ENCODE results near the gene ATP8B4. TPM values are rescaled to one million over a fixed set of nuclear protein-coding genes. Genes with fewer than 3 reads are reported as not detected.

The ATP8B4 gene
- total RNA-seq, 1 donor from 2014 or later = 31.5 TPM

DNA sequence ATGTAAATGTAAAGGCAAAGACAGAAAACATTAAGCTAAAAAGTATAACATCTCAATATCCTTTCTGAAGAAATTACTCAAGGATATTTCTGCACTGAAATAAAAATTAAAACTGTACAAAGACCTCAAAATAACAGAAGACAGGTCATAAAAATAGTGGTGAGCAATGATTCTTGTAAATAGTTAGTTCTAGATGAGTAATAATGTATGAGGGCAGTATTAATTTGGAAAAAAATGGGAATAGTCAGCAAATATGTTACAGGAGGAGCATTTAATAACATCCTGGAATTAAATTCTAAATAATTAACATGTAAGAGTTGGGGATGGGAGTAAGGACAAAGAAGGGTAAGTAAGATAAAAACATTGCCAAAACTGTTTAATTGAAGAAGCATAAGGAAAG, 250.7 kb downstream of the ATP8B4 start:
- DNase-seq (ENCODE audit: low spot score) = no peak

DNA sequence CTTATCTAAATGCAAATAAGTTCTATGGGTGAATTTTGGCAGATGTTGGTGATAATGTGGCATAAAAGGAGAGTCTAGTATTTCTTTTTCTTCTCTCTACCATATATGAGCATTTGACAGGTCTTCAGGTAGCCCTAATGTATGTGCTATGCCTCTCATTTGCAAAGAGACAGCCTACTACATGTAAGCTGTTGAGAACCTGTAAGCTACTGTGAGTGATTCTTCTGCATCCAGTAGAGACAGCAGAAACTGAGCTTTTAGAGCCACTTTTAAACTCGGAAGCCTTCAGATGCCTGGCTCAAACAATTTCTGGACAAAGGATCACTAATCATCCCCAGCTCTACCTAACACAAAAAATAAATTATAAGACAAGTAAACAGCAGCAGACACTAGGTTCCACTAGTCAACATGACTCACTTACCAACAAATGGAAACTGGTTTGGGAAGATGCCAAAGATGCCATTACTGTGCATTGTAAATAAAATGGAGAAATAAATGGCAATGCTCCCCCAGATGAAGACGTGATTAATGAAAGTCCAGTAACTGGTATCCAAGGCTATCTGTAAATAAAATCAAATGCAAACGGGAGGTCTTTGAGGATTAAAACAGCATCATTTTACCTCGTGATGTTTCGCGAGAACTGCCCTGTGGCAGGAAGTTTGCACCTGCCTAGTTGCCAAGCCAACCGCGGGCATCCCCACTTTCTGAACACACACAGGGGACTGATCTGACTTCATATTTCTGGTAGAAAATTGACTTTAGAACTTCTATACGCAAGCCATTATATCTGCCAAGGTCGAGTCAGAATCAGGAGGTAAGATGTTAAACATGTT, 252.9 kb downstream of the ATP8B4 start:
- DNase-seq (ENCODE audit: low spot score) = no peak

DNA sequence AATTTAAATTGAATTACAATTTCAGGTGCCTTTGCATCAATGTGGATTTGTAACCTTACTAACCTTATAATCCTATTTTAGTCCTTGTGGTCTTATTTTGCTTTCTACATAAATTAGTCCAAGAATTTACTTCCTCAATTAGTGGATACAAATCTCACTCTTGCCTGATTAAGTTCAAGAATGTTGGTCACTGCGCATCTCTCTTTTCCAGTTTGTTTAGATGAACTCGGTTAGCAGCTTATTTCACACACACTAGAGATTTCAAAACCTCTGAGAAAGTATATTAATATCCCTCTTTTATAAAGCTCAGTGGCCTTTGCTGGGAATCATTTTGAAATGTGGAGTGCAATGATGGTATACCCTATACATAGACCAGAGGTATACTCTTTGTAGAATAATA, 254.8 kb downstream of the ATP8B4 start:
- DNase-seq (ENCODE audit: low spot score) = no peak

DNA sequence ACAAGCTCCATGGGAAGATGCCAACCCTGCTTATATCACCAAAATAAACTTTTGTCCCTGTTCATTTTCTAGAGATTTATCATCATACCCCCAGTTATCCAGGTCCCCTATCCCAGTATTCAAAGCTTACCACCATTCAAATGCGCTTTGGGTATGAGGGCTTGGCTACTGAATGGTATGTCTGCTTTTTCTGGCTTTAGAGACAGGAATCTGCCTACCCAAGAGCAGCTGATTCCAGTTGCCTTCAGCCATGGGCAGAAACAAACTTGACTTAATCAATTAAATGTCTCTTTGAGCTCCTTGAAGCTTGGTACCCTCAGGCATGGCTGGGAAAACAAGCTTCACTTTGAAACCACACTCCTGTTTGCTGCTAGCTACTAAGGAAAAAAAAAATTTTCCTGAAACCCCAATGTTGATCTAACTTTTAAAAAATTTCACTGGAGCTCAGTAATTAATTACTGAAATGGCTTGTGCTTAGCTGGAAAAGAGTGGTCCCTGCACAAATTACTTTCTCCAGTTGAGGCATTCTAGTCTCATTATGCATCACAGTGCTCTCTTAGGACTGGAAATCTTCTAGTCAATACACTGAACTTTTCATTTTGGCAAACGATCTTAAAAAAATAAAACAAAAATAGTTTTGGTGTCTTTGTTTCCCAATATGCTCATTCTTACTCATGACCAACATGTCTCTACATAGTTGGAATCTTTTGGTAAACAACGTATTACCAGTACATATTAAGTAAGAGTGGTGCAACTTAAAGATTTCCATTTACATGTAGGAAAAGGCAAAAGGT, 255.4 kb downstream of the ATP8B4 start:
- DNase-seq (ENCODE audit: low spot score) = no peak

DNA sequence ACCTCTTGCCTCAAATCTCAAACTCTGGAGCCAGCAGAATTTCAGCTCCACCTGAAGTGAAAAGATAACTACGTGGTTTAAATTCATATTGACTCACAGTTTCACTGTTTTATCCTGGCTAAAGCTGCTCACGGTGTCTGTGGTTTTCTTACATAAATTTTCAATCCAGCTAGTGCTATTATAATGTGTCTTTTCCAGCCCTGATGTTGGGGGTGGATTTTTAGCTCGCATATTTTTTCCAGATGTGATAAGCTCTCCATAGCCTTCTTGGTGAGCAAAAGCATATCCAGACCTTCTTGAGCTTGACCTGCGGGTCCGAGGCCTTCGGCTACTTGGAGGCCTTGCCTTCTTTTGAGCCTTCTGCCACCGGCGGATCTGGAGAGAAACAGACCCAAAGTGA, 258.9 kb downstream of the ATP8B4 start:
- no peak for DNase-seq (ENCODE audit: low spot score)

DNA sequence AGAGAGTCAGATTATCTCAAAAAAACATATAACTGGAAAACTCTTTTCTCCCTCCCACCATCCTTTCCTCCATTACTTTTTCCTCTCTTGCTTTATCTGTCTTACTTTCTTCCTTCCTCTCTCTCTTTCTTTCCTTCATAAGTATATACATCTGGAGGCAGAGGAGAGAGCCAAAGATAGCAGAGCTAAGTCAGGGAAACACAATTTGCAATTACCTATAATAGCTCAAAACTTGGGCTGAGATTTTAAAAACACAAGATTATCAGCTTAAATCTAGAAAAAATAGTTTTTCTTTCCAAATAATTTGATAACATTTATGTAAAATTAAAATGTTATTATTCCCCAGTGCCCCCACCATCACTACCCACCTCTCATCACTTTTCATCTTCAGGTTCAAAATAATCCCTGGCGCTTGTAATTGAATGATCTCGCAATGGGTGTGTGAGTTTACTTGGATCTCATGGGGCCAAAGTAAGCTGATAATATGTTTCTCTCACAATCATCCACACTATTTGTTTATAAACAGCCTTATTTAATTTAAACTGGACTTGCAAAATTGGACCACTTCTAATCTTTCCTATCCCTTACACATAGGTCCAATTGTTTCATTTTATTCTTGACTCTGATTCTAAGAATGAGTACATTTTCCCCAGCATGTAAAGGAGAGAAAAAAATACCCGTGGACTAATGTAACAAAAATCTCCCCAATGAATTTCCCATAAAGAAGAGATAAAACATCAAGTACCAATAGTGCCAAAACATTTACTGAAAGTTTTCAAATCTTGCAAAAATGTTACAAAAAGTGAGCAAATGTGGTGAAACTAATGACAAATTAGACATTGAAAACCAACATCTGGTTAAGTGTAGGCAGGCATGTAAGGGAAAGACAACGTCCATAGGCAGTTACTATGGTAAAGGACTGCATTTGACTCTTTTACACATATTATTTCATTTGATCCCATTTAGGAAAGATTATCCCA, 261.2 kb downstream of the ATP8B4 start:
- no peak for DNase-seq (ENCODE audit: low spot score)

DNA sequence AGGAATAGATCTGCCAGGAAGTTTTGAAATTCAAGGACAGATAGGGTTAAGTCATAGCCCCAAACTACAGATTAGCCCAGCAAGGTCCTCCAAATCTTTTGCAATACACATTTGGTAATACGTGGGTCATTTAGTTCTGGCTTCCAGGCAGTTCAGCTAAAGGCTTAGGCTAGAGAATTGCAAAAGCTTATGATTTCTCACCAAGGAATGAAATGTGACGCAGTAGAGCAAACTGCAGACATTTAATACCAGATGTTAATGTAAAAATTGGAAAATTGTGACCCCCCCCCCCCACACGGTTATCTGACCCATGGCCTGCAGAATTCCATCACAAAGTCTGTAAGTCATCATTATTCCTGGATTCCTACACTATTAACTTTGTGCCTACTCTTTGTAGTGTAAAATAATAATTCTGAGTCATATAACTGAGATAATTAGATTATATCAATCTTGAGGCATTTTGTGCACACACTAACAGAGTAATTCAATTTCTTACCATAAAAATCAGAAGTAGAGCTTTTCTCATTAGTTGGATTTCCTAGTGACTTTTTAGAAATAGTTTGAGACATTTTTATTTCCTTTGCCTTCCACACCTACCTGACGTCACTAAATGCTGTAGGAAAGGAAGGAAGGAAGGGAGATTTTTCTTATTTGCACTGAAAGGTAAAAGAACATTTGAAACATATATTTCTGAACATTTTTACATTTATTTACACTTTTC, 263.0 kb downstream of the ATP8B4 start:
- no peak for DNase-seq (ENCODE audit: low spot score)

DNA sequence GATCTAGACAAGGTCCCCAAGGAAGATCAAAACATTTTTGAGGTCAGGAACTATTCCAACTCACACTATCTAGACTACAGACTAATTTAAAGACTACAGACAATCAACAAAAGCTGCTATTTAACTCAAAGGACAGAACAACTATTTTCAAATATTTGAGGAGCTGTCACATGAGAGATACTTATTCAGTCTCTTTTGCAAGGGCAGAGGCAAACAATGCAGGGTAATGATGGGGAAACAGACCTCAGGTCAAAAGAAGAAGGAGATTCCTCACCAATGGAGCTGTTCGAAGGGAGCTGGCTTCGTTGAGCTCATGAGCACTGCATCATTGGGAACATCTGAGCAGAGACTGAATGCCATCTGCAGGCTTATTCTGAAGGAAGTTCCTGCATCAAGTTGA, 266.3 kb downstream of the ATP8B4 start:
- no peak for DNase-seq (ENCODE audit: low spot score)

DNA sequence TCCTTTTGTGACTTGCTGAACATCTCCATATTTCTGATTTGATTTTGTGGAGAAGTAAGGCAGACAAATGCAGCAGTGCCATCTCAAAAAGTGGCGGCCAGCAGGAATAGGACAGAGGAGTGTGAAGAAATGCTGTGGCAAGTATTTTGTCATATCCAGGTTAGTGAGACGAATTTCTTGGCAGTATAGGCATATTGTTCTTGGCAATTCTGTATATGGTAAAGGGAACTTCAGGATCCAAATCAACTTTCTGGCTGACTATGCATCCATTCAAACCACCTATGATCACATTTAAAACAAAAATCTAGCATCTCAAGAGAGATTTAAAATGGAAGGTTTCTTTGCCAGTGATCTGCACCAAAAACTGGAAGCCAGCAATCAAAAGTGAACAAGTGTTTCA, 270.2 kb downstream of the ATP8B4 start:
- no peak for DNase-seq (ENCODE audit: low spot score)

DNA sequence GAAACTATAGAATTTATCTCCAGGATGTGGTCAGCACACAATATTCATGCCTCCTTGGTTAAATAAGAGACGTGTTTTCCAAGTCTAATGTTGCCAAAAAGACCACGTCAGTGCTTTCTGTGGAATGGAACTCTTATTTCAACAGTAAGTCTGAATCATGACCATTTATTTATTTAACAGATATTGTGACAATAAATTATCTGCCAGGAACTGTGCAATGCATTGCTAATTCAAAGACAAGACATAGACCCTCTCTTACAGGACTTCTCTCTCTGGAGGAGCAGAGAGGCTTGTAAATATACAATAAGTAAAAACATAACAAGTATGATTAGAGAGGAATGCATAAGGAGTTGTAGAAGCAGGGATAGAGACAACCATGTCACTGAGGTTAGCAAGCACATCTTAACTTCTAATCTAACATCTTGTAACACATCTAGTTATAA, 270.7 kb downstream of the ATP8B4 start:
- no peak for DNase-seq (ENCODE audit: low spot score)

DNA sequence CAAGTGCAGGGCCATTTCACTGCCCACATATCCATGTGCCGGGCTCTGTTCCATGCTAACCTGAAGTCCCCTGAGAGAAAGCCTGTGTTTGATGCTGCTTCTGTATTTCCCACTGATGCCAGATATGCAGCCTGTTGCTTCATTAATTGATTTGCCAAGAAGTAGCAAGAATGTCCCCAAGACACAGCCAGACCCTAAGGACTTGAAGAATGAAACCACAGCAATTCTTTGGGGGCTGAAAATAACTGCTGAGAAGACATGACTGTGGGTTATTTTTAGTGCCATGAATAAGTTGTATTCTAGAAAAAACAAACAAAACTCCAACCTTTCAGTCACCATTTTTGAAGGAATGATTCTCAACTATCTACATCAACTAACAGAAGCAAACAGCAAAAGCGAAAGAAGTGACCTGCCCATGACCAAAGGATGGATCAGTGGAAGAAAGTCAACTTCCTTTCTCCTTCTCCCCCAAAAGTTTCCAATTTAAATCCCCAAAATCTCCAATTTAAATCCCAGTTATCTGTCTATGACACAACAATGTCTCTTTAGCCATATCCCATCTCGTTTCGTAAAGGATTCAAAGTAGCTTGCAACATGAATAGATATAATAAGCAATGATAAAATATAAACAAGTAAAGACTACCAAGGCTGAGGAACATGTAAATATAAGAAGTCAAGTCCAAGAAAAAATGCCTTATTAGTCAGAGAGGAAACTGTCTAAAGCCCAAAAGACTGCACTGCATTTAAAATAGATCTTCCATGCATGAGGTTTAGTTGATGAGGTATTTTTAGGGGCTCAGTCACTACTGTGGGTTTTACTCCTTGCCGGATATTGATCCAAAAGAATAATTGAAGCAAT, 271.4 kb downstream of the ATP8B4 start:
- DNase-seq (ENCODE audit: low spot score) = no peak

DNA sequence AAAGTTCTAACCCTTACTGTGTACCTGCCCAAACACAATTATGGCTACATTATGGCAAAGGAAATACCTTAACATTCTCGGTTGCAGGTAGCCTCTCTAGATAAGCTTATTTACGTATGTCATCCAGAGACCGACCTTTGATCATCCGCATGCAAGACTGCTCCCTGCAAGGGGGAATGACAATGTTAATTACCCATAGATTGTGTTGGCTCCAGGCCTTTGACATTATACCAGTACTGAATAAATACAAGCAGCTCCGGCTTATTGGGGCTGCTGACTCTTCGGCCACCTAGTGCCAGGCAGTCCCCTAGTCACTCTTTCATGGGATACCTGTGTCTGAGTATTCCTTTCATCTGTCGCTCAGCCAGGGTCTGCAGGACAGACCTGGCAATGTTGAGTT, 274.6 kb downstream of the ATP8B4 start:
- no peak for DNase-seq (ENCODE audit: low spot score)

DNA sequence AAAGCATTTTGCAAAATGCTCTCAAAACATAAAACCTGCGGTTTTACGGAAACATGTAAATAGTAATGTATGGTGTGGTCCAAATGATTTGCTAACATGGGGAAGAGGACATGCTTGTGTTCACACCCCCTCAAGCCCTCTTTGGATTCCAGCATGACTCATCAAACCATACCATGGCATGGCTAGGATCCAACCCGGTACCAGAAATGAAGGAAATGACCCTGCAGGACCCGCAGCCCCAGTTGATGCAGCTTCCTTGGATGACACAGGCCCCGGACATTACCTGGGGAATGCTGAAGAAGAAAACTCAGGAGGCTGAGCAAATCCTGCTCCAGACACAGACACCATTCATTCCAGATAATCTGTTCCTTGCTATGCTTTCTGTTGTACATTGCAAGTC, 275.3 kb downstream of the ATP8B4 start:
- DNase-seq (ENCODE audit: low spot score) = no peak

DNA sequence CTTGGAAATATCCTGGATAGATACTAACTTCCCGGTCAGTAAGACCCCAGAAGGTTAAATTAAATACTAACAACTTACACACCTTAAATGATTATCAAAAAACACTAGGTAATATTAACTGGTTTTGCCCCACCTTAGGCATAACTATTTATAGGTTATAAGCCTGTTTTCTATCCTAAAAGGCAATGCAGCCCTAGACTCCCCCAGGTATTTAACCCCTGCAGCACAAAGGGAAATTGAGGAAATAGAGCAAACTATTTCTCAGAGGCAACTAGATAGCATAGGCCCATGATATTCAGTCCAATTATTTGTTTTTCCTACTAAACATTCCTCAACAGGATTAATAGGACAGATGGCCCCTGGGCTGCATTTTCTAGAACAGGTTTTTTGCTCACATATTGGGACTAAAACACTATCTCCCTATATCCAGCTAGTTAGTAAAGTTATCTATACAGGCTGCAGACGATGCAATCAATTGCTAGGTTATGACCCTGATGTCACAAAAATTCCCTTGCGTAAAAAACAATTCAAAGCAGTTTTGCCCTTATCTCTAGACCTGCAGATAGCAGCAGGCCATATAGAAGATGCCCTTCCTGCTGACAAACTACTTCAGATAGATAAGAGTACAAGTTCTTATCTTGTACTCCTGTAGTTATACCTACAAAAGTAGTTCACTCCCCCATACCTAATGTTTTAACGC, 276.9 kb downstream of the ATP8B4 start:
- no peak for DNase-seq (ENCODE audit: low spot score)

DNA sequence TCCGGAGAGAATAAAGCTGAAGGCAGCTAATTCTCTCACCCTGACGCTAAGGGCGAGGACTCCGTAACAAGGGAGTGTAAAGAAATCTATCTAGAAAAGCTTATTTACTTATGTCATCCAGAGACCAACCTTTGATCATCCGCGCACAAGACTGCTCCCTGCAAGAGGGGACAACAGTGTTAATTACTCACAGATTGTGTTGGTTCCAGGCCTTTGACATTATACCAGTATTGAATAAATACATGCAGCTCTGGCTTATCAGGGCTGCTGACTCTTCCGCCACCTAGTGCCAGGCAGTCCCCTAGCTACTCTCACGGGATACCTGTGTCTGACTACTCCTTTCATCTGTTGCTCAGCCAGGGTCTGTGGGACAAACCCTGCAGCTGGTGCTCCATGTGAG, 286.5 kb downstream of the ATP8B4 start:
- no peak for DNase-seq (ENCODE audit: low spot score)

DNA sequence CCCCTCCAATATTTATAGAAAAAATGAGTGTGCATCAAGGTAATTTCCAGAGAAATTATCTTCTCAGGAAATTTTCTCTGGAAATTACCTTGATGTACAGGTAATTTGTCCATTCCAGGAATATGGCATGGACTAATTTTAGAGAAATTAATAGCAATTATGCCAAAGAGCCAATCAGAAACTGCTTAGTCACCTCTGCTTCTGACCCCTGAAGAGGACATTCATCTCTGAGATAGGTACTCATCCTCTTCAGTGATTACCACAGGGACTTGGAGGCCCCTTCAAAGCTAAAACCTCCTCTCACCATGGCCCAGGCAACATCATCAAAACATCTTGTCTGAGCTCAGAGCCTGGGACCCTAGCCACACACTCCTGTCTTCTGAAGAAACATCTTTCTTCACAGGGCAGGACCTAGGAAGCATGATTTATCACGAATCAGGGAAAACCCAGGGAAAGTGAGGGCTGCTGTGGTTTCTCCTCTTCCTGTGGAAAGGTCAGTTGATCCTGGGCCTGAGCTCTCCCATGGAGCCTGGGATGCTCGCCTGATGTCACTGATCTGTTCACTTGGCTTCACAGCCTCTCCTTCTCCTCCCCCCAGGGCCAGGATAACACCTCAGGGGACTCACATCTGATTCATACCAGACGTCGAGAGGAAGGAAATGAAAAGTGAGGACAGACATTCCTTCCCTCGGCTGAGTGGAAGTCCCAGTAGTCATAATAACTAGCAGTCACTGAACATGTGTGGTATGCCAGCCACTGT, 287.6 kb downstream of the ATP8B4 start:
- no peak for DNase-seq (ENCODE audit: low spot score)

DNA sequence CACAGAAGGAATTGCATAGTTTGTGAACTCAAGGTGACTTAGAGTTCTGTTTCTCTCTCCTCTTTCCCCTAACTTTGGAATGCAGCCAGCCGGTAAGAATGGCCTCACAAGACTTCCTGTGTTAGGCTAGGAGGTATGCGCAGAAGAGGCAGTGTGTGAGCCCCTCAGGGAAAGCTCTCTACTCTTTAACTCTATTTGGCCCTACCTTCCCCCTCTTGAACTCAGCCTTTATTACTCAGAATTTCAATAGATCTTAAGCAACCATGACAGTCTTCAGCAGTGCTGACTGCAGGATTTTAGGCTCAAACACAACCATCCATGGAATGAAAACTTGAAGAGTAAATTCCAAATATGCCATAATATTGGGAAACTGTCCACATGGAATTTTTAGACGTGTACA, 288.6 kb downstream of the ATP8B4 start:
- DNase-seq (ENCODE audit: low spot score) = no peak

DNA sequence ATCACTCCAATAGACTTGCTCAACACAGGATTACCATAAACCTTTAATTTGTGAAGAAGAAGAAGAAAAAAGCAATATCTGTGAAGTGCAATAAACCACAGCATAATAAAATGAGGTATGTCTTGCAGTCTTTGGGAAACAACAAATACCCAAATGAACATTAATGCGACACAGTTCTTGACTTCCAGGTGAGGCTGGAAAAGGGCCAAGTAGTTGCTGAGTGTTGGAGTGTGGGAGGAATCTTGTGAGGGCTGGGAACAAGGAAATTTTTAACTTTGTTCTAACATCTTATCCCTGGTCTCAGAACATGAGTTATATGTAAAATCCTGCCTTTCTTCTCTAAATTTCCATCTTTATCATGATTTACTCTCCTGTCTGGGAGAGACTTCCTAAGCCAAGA, 291.7 kb downstream of the ATP8B4 start:
- no peak for DNase-seq (ENCODE audit: low spot score)
